GM18868 (cell line): Measurements from ENCODE around the gene SWI5.
"Not testable (repeated sequence)": the region's sequence is repeated elsewhere in the genome, so short reads cannot be mapped to it uniquely, and the experiment has no call there.

Source experiments
- ATAC-seq: cut with Tn5 transposase; IDR thresholded peaks from one replicate; pipeline ENCODE4 v1.9.1; 2021; ENCODE audit warnings: mild to moderate bottlenecking, moderate library complexity; ENCODE audit not compliant: unreplicated experiment

The SWI5 gene

DNA sequence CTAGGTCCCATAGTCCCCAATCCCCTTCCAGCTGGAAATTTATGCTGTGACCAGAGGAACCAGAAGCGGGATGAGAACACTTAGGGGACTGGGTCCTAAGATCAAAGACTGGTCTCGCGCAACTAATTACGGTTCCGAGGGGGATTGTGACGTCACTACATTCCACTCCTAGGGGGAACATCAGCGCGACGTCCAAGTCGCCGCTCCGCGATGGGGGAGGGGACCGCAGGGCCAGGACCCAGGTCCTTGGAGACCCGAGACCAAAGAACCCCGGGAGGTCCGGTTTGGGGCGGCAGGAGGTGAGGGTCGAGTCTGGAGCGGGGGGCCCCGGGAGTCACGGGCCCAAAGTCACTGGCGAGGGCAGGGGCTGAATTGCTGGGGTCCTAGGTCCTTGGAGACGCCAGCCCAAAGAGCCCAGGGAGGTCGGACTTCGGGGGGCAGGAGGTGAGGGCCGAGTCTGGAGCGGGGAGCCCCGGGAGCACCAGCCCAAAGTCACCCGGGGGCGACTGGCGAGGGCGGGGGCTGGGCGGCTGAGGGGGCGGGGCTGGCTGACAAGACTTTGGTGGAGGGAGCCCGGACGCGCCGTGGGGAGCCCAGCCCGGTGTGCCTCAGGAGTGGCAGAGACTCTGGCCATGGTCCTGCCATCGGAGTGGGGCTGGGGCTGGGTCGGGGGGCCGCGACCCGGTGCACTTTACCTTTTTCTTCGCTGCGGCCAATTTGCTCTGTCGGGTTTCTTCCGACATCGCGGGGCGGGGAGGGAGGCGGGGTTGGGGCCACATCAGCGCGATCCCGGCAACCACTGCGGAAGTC, 673 bp upstream of the SWI5 start, which contains the start of gene GOLGA2:
GOLGA2 (minus strand) TSS at position 810 of the 810 bp plus-strand sequence; CDS start at position 779, 31 bp downstream.
- ATAC-seq = peak; percentile 50

- ATAC-seq = no peak
These were observed 646 bp downstream of the SWI5 start for GRCh38 chr9:128276574-128277270.

DNA sequence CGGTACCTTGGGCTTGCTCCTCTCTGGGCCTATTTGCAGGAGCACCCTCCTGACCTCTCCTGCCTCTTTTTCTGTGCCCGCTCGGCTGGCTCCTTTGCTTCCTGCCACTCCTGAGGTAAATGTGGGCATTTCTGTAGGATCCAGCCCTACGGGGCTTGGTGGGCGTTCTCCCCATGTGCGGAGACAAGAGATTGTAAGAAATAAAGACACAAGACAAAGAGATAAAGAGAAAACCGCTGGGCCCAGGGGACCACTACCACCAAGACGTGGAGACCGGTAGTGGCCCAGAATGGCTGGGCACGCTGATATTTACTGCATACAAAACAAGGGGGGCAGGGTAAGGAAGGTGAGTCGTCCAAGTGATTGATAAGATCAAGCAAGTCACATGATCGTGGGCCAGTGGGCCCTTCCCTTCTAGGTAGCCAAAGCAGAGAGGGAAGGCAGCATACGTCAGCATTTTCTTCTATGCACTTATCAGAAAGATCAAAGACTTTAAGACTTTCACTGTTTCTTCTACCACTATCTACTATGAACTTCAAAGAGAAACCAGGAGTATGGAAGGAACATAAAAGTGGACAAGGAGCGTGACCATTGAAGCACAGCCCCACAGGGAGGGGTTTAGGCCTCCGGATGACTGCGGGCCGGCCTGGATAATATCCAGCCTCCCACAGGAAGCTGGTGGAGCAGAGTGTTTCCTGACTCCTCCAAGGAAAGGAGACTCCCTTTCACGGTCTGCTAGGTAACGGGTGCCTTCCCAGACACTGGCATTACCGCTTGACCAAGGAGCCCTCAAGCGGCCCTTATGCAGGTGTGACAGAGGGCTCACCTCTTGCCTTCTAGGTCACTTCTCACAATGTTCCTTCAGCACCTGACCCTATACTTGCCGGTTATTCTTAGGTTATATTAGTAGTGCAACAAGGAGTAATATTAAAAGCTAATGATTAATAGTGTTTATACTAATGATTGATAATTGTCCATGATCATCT, 3.3 kb downstream of the SWI5 start:
- ATAC-seq = not testable (repeated sequence)

- no peak for ATAC-seq
These were observed 4.1 kb downstream of the SWI5 start for GRCh38 chr9:128280084-128280622.

DNA sequence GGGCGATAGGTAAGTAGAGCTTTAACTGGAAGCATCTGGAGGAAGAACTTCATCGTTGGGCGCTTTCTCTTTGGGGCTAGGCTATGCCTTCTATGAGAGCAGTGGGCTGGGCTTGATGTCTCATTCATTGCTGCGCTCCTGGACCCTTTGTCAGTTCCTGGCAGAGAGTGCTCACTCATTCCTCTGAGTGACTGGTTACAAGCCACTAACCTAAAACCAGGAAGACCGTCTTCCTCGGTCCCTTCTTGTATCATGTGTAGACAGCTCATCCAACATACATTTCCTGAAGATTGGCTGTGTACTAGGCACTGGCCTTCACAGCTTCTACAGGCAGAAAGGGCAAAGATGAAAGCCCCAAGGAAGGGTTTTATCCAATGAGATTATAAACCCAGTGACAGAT, 6.4 kb downstream of the SWI5 start:
- ATAC-seq = no peak

DNA sequence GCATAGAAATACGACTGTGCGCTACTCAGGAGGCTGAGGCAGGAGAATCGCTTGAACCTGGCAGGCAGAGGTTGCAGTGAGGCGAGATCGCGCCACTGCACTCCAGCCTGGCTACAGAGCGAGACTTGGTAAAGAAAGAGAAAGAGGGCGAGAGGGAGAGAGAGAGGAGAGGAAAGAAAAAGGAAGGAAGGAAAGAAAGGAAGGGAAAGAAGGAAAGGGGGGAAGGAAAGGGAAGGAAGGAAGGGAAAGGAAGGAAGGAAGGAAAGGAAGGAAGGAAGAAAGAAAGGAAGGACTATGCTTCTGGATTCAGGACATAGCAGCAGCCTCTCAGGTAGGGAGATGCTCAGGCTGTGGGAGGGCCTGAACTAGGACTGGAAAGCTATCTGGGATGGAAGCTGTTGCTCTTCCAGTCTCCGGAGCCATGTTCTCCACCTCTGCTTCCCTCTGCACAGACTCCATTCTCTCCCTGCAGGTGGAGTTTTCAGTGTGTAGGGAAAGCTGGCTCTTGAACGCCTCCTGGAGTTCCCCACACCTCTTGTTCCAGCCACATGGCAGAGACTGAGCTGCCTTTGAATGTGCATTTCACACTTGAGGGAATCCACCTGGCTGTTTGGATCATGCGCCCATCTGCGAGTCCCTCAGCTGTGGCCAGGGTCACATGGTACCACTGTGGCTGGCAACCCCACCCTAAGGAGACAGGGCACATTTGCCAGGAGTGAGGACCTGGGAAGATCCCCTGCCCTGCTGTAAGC, 9.1 kb downstream of the SWI5 start:
- ATAC-seq = no peak

DNA sequence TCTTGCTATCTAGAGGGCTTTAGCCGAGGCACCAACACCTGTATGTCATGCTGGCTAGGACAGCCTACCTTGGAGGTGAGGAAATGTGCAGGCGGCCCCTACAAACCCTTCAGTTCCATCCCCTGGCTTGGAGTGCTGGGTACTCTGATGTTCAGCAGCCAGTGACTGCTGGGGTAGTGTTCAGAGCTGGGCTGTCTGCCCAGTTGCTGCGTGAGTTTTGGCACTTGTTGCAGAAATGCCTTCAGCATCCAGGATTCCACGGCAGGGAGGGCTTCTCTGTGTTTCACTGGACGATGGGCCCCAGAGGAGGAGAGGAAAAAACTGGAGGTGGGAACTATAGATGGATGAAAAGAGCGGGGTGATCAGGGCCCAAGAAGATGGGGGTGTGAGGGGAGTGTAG, 10.4 kb downstream of the SWI5 start:
- no peak for ATAC-seq

DNA sequence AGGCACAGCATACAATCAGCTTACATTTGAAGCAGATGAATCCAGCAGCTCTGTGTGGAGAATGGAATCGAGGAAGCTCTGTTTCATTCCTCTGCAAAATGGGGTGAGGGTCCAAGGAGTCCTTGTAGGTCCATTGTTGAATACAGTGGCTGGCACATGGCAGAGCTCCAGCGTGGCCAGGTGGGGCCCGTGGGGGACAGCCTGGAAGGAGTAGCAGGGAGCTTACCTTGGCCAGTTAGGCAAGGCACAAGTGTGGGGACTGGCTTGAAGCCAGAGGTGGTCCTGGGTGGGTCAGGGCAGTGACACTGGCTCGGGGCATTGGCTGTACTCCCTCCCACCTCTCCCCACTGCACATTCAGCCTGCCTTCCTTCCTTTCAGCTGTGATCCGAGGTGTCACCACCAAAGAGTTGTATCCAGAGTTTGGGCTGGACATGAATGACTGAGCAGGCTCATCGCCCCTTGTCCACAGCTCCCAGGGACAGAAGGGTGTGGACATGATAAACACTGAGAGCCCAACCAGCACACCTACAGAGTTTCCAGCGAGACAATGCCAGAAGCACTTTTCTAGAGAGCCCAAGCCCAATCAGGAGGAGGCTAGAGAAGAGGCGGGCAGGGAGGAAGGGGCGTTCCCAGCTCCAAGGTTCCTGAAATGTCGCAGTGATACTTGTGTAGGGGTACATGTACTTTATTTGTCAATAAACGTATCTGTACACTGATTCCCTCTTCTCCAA, 12.4 kb downstream of the SWI5 start:
- ATAC-seq = no peak

- ATAC-seq = no peak
These were observed 15.9 kb downstream of the SWI5 start for GRCh38 chr9:128292009-128292408.

- ATAC-seq = no peak
These were observed 17.0 kb downstream of the SWI5 start for GRCh38 chr9:128293091-128293490.

- no peak for ATAC-seq
These were observed 18.1 kb downstream of the SWI5 start for GRCh38 chr9:128294142-128294541.

DNA sequence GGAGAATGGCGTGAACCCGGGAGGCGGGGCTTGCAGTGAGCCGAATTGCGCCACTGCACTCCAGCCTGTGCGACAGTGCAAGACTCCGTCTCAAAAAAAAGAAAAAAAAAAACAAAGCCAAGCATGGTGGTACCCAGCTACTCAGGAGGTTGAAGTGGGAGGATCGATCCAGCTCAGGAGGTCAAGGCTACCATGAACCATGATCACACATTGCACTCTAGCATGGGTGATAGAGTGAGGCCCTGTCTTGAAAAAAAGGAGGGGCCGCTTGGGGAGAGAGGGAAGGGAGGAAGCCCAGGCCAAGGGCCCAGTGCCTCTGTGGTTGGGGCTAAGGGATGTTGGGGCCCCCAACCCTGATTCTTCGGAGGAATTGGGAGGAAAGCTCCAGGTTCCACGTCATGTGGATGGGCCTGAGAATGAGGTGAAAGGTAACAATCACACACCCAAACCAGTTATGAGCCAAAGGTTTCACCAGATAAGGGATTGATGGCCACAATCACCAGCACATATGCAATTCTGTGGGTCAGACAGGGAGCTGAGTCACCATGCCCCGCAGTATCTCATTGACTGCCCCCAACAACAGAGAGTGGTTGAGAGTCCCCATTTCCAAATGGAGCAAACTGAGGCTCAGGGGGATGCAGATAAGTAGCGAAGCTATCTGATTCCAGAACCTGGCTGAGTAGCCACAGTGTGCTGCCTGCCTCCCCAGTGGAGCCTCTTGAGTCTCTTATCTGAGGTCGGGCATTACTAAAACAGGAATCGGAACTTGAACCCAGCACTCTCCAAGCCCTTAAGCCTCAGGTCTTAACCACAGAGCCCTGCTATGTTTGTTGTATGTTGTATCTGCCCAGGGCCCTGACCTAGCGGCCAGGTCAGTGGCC, 20.5 kb downstream of the SWI5 start:
- ATAC-seq = no peak

DNA sequence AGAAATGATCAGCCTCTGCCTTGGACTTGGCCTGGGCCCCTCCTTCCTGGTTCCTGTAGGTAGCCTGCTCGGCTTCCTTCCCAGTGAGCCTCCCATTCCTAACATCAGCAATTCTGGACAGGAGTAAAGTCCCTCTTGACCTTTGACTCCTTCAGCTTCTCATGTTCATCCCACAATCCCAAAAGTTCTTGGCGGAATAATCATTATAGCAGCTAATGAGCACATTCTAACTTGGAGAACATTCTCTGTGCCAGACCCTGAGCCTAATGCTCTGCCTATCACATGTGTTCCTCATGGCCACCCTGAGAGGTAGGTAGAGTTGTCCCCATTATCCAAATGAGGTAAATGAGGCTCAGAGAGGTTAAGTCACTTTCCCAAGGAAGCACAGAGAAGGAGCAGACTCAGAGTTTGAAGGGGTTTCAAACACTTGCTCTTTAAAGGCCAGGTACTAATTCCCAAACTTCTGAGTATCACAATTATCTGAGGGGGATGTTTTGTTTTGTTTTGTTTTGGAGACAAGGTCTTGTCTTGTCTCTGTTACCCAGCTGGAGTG, 21.2 kb downstream of the SWI5 start:
- ATAC-seq = no peak

DNA sequence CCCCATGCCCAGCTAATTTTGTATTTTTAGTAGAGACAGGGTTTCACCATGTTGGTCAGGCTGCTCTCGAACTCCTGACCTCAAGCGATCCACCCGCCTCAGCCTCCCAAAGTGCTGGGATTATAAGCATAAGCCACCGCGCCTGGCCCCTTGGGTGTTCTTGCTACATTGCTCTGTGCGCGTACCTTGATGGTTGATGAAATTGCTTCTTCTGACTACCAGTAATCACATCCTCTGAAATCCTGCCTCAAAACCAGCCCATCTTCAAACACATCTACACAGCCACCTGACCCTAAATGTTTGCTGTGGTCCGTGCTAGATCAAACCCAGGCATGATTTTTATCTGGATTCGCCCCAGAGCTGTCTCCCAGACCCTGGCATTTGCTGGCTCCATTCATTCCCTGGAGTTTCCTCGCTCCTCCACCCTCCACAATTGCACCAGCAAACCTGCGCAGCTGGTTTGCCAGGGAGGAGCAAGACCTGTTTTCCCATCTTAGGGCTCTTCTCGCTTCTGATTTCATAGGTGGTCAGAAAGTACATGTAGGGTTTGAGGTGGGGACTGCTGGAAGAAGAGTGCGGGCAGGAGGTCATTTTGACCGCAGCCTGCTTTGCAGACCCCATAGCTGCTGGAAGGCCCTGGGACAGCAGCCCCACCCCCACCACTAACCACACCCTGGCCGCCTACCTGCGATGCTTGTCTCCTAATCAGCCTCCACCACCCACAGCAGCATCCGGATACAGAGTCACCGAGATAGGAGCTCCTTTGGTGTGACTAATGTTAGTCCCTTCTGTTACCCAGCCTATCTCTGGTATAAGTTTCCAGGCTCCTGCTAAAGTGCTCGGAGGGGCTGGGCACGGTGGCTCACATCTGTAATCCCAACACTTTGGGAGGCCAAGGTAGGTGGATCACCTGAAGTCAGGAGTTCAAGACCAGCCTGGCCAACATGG, 22.7 kb downstream of the SWI5 start:
- no peak for ATAC-seq

- no peak for ATAC-seq
These were observed 28.3 kb downstream of the SWI5 start for GRCh38 chr9:128304136-128304970.

DNA sequence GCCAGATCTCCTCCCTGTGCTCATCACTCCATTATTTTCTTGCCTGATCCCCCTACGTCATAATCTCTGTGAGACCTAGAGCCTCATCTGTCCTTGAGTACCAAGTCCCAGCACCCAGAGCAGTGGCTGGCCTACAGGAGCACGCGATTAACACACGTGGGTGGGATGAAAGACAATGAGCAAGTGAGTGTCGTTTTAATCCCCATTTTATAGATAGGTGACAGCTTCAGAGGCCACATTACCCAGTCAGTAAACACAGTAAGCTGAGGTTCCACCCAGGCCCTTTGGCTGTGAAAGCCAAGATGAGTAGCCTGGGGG, 28.9 kb downstream of the SWI5 start:
- ATAC-seq = no peak
